Endothelial cell of umbilical vein (primary cell): ENCODE results near the gene GABRG1. TPM values are rescaled to one million over a fixed set of nuclear protein-coding genes. Genes with fewer than 3 reads are reported as not detected.
A peak's percentile ranks its signal among the peaks of the same experiment; 100 is the strongest.

Experiments
- Bru-seq: library from RNA; stranded (reverse); fragments of 400-500 nt; gene quantifications from one replicate; lab custom pipeline; 2021; lab: Mats Ljungman, UMichigan
- BruChase-seq, 2 experiments: library from RNA; stranded (reverse); fragments of 400-500 nt; gene quantifications; one replicate each; lab custom pipeline; 2021; lab: Mats Ljungman, UMichigan
- BruUV-seq: library from RNA; stranded (reverse); fragments of 400-500 nt; replicated peaks from 2 replicates; lab custom pipeline; 2021; lab: Mats Ljungman, UMichigan
- CTCF ChIA-PET: fragments of 300-600, 350-600 bp; sonication (Branson Sonifier 250); formaldehyde crosslinking; loops from one replicate; lab custom pipeline; 2021; ENCODE audit warnings: antibody characterized with exemption, inconsistent platforms; lab: Charles Lee
- POLR2A ChIA-PET: fragments of 300-600, 350-600 bp; sonication (Branson Sonifier 250); formaldehyde crosslinking; loops from one replicate; lab custom pipeline; 2021; ENCODE audit warnings: antibody characterized with exemption, inconsistent platforms; lab: Charles Lee
- DNase-seq: peaks from one replicate; pipeline ENCODE4 v3.0.0-alpha.2; 2011; ENCODE audit warnings: low read depth, low spot score
- FAIRE-seq: peaks from 2 replicates; lab custom pipeline; 2011; peaks lifted over from hg19 to GRCh38; lab: Jason Lieb, UNC
- H2AFZ ChIP-seq: 2 replicates; pipeline ENCODE4 v1.6.0; 2012; ENCODE audit warnings: low read depth, low read length, control low read depth, inconsistent platforms
- H3K27ac ChIP-seq: 2 replicates; pipeline ENCODE4 v1.5.1; 2011; ENCODE audit warnings: low read depth, mild to moderate bottlenecking, control low read depth, low read length, moderate library complexity; ENCODE audit not compliant: insufficient read depth
- H3K27me3 ChIP-seq, 2 experiments: 2 replicates each; pipeline versions ENCODE4 v1.6.0 to v1.6.1; 2011; ENCODE audit warnings: low read length in 2 of 2, mixed read lengths in 1 of 2; ENCODE audit not compliant: control insufficient read depth in 2 of 2, insufficient read depth in 2 of 2
- H3K36me3 ChIP-seq, 2 experiments: 2 replicates in 1 of 2; 3 replicates in 1 of 2; pipeline ENCODE4 v1.5.1; 2011; ENCODE audit warnings: low read length in 2 of 2, mild to moderate bottlenecking in 1 of 2, moderate library complexity in 1 of 2; ENCODE audit not compliant: control insufficient read depth in 2 of 2, insufficient read depth in 2 of 2; ENCODE audit errors: extremely low read depth in 1 of 2
- H3K4me1 ChIP-seq: 3 replicates; pipeline ENCODE4 v1.5.1; 2011; ENCODE audit warnings: mild to moderate bottlenecking, low read length; ENCODE audit not compliant: control insufficient read depth, insufficient read depth; ENCODE audit errors: extremely low read depth
- H3K4me2 ChIP-seq: 2 replicates; pipeline ENCODE4 v1.6.1; 2011; ENCODE audit warnings: low read length, control low read depth, mixed read lengths; ENCODE audit not compliant: insufficient read depth
- H3K4me3 ChIP-seq, 3 experiments: fragments of 200-600 bp in 1 of 3; sonication (generic), shearing (Covaris generic) in 1 of 3; replicated peaks in 1 of 3; 2 replicates each; pipeline ENCODE4 v1.5.1; 2011 to 2016; ENCODE audit warnings: control low read depth in 3 of 3, low read length in 3 of 3, mild to moderate bottlenecking in 2 of 3, inconsistent platforms in 1 of 3, low read depth in 1 of 3, moderate library complexity in 1 of 3; ENCODE audit not compliant: insufficient read depth in 1 of 3
- H3K79me2 ChIP-seq: 2 replicates; pipeline ENCODE4 v1.6.0; 2012; ENCODE audit warnings: low read length, inconsistent platforms; ENCODE audit not compliant: control insufficient read depth, insufficient read depth
- H3K9ac ChIP-seq: replicated peaks from 2 replicates; pipeline ENCODE3; 2011; ENCODE audit warnings: low read length, control low read depth; ENCODE audit not compliant: insufficient read depth; ENCODE audit errors: extremely low read depth
- H3K9me1 ChIP-seq: replicated peaks from 3 replicates; pipeline ENCODE4 v1.6.0; 2011; ENCODE audit warnings: mild to moderate bottlenecking, low read length; ENCODE audit not compliant: control insufficient read depth, insufficient read depth; ENCODE audit errors: extremely low read depth
- H3K9me3 ChIP-seq: replicated peaks from 2 replicates; pipeline ENCODE4 v1.5.1; 2012; ENCODE audit warnings: low read length, inconsistent platforms; ENCODE audit not compliant: control insufficient read depth, insufficient read depth
- H4K20me1 ChIP-seq: replicated peaks from 2 replicates; pipeline ENCODE3; 2011; ENCODE audit warnings: mild to moderate bottlenecking, low read length; ENCODE audit not compliant: control insufficient read depth, insufficient read depth; ENCODE audit errors: extremely low read depth
- EZH2 ChIP-seq: IDR thresholded peaks from 2 replicates; pipeline ENCODE4 v1.6.1; 2012; ENCODE audit warnings: borderline replicate concordance, low read depth, mild to moderate bottlenecking, moderate library complexity, low read length, inconsistent platforms; ENCODE audit not compliant: severe bottlenecking
- FOS ChIP-seq: IDR thresholded peaks from 2 replicates; pipeline ENCODE4 v1.6.1; 2011; ENCODE audit warnings: mild to moderate bottlenecking, low read length, moderate library complexity, borderline replicate concordance; ENCODE audit not compliant: insufficient read depth
- GATA2 ChIP-seq: IDR thresholded peaks from 2 replicates; pipeline ENCODE4 v1.7.0; 2011; ENCODE audit warnings: low read depth, mild to moderate bottlenecking, moderate library complexity, mixed read lengths, low read length; ENCODE audit not compliant: insufficient read length, insufficient read depth
- JUN ChIP-seq: IDR thresholded peaks from 2 replicates; pipeline ENCODE4 v1.6.1; 2011; ENCODE audit warnings: borderline replicate concordance, low read depth; ENCODE audit not compliant: insufficient read length, insufficient read depth
- MYC ChIP-seq: IDR thresholded peaks from one replicate; pipeline ENCODE4 v1.6.1; 2011; ENCODE audit warnings: mild to moderate bottlenecking, low read depth, low read length
- POLR2A ChIP-seq: IDR thresholded peaks from 2 replicates; pipeline ENCODE4 v1.6.1; 2012; ENCODE audit warnings: low read depth, mild to moderate bottlenecking, control low read depth, low read length
- POLR2AphosphoS5 ChIP-seq: IDR thresholded peaks from 2 replicates; pipeline ENCODE4 v1.6.1; 2012; ENCODE audit warnings: low read depth, mild to moderate bottlenecking, control low read depth, low read length, moderate library complexity; ENCODE audit not compliant: insufficient read depth
- dilution Hi-C: fragments of 300-500 bp; cut with MboI; formaldehyde crosslinking; loops from one replicate; pipeline ENCODE4 v1.15.0; 2019; ENCODE audit warnings: low sequenced_read_pairs; ENCODE audit not compliant: extremely low pct_ligation_motif_present
- intact Hi-C: fragments of 100-400 bp; cut with micrococcal nuclease; formaldehyde crosslinking; loops from one replicate; pipeline ENCODE4 v1.10.0; 2022
- long read RNA-seq: library from polyadenylated mRNA; stranded (forward); transcript quantifications from one replicate; pipeline ENCODE4 v2.0.0, GENCODE V29; 2021
- polyA minus RNA-seq, 3 experiments: library from RNA; depleted of rRNA, polyadenylated mRNA; stranded (reverse); fragments of >200 nt; gene quantifications; 1 replicate in 1 of 3; 2 replicates in 2 of 3; pipeline ENCODE4 v1.2.3, GENCODE V29; 2011
- polyA plus RNA-seq, 4 experiments: library from polyadenylated mRNA; depleted of rRNA in 3 of 4; stranded (reverse) in 3 of 4; unstranded in 1 of 4; fragments of >200 nt; gene quantifications; 2 replicates each; pipeline versions ENCODE4 v1.2.1 to v1.2.3, GENCODE V29; 2011 to 2012; ENCODE audit warnings: missing spikeins in 1 of 4
- total RNA-seq: library from RNA; stranded (reverse); gene quantifications from 2 replicates; pipeline ENCODE4 v1.2.3, GENCODE V29; 2021
- TF ChIP-seq, protein P1 (sequence below), 2 donors: IDR thresholded peaks; 1 replicate in 1 of 2; 2 replicates in 1 of 2; pipeline ENCODE4 v1.5.1; 2011; ENCODE audit warnings: low read length in 2 of 2, mild to moderate bottlenecking in 2 of 2, moderate library complexity in 2 of 2, control low read depth in 1 of 2, inconsistent platforms in 1 of 2, low read depth in 1 of 2; ENCODE audit not compliant: insufficient read depth in 1 of 2; ENCODE audit errors: extremely low read depth in 1 of 2
- TF ChIP-seq, protein P2 (sequence below): IDR thresholded peaks from 2 replicates; pipeline ENCODE4 v1.6.1; 2011; ENCODE audit not compliant: insufficient read depth, insufficient read length

Gene GABRG1
- total RNA-seq (not detected in 2 replicates), polyA plus RNA-seq (not detected in 2 replicates), polyA minus RNA-seq (not detected in 2 replicates), Bru-seq, nascent RNA (percentile 13 among the genes with signal in this experiment), BruChase-seq, experiment 1, labeled RNA remaining after a 6-hour chase (percentile 2 among the genes with signal in this experiment), BruChase-seq, experiment 2, labeled RNA remaining after a 2-hour chase (percentile 7 among the genes with signal in this experiment)
- not detected in 2 replicates for polyA plus RNA-seq (2011; cell fraction: cytosol; rRNA removed)
- not detected in 2 replicates for polyA plus RNA-seq (2011; cell fraction: nucleus; rRNA removed)
- polyA plus RNA-seq (2012): not detected in 2 replicates
- polyA minus RNA-seq (2011; cell fraction: cytosol; rRNA and poly(A)+ RNA removed): not detected
- polyA minus RNA-seq (2011; cell fraction: nucleus; rRNA and poly(A)+ RNA removed): not detected in 2 replicates
- long read RNA-seq: 0 reads

DNA sequence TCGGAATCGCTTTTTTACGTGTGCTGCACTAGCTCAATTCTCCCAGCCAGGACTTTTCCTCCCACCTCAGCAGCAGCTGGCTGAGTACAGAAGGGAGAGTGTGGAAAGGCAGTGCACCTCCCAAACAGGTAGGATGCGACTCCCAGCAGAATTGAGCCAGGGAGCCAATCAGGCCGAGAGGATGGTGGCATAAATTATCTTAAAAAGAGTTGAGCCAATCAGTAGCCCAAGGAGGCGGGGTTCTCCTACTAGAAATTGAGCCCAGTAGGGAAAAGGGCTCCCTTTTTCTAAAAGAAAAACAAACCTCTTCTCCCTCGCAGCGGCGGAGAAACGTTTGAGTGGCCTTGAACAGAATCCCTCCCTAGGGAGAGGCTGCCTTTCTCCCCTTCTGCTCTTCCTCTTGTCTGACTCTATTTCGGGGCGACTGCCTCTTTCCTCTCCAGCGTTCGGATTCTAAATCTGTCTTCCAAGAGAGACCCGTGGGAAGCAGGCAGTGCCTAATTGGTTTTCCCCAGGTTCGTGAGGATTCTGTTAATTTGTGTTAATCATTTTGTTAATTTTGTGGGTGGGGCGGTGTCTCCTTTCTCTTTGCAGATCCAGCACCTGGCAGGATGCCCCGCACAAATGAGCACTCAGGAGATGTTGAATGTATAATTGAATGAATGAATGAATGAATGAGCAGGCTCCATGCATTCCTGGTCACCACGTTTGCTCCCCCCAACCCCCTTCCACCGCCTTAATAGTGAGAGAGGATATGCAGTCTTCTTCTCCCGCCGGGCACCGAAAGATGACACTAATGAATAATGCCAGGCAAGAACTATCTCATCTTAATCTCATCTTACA lies at the start of gene GABRG1:
GABRG1 (minus strand) TSS at position 142 of the 843 bp plus-strand sequence; CDS start at position 1, 141 bp downstream.
- H3K4me3 ChIP-seq: no peak within 1 kb of the TSS
- H3K27me3 ChIP-seq: no peaks in the 10 kb centered on the region
- FAIRE-seq (no peak), DNase-seq (no peak)
- H4K20me1 ChIP-seq: no peaks in the 10 kb centered on the region
- intact Hi-C loops: no loop called here
- no peak within 1 kb of the TSS for H3K27ac ChIP-seq
- no TSS peak for BruUV-seq
- no peaks in the 10 kb centered on the region for H3K36me3 ChIP-seq
- no peak within 1 kb of the TSS for H3K4me2 ChIP-seq
- dilution Hi-C loops: no loop called here
- no peak within 1 kb of the TSS for H3K9ac ChIP-seq
- H3K9me3 ChIP-seq: peaks cover 4% of the 10 kb centered on the region
- ChIA-PET POLR2A (no interaction called here), CTCF (no interaction called here)
- no peaks in the 10 kb centered on the region for H3K79me2 ChIP-seq
- H3K4me1 ChIP-seq: no peaks in the 10 kb centered on the region
- TF ChIP-seq, protein P1, sequence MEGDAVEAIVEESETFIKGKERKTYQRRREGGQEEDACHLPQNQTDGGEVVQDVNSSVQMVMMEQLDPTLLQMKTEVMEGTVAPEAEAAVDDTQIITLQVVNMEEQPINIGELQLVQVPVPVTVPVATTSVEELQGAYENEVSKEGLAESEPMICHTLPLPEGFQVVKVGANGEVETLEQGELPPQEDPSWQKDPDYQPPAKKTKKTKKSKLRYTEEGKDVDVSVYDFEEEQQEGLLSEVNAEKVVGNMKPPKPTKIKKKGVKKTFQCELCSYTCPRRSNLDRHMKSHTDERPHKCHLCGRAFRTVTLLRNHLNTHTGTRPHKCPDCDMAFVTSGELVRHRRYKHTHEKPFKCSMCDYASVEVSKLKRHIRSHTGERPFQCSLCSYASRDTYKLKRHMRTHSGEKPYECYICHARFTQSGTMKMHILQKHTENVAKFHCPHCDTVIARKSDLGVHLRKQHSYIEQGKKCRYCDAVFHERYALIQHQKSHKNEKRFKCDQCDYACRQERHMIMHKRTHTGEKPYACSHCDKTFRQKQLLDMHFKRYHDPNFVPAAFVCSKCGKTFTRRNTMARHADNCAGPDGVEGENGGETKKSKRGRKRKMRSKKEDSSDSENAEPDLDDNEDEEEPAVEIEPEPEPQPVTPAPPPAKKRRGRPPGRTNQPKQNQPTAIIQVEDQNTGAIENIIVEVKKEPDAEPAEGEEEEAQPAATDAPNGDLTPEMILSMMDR (IDR thresholded peaks at IDR 0.05; ENCODE audit: extremely low read depth in 1 of 2, insufficient read depth in 1 of 2, low read depth in 1 of 2, low read length in 2 of 2): no peak
- no peak for TF ChIP-seq MYC
- TF ChIP-seq, protein P2, sequence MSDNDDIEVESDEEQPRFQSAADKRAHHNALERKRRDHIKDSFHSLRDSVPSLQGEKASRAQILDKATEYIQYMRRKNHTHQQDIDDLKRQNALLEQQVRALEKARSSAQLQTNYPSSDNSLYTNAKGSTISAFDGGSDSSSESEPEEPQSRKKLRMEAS: no peak
- no peak for TF ChIP-seq EZH2
- no peak for TF ChIP-seq FOS
- no peak for TF ChIP-seq POLR2A
- no peak for TF ChIP-seq JUN
- TF ChIP-seq POLR2AphosphoS5: no peak
- TF ChIP-seq GATA2: no peak
- H2AFZ ChIP-seq: no peak within 1 kb of the TSS
- no peaks in the 10 kb centered on the region for H3K9me1 ChIP-seq
